Endodermal cell (in vitro differentiated cells): Measurements from ENCODE around the gene NDEL1. TPM values are rescaled to one million over a fixed set of nuclear protein-coding genes. Genes with fewer than 3 reads are reported as not detected.

ENCODE experiments used
- DNase-seq: peaks from one replicate; pipeline ENCODE4 v3.0.0-alpha.2; 2017
- H3K27ac ChIP-seq: 2 replicates; pipeline ENCODE4 v1.5.1; 2013; ENCODE audit warnings: mild to moderate bottlenecking, low read depth, low read length, moderate library complexity
- H3K27me3 ChIP-seq: 2 replicates; pipeline ENCODE4 v1.6.1; 2013; ENCODE audit warnings: mild to moderate bottlenecking, low read length, moderate library complexity; ENCODE audit not compliant: insufficient read depth, control insufficient read depth, poor library complexity, severe bottlenecking
- H3K36me3 ChIP-seq: 2 replicates; pipeline ENCODE4 v1.7.0; 2013; ENCODE audit warnings: mild to moderate bottlenecking, low read length, moderate library complexity; ENCODE audit not compliant: control insufficient read depth, insufficient read depth
- H3K4me1 ChIP-seq: one replicate; pipeline ENCODE4 v1.7.0; 2013; ENCODE audit warnings: low read length; ENCODE audit not compliant: control insufficient read depth, insufficient read depth
- H3K4me3 ChIP-seq: 2 replicates; pipeline ENCODE4 v1.5.1; 2013; ENCODE audit warnings: mild to moderate bottlenecking, low read length, moderate library complexity
- H3K9ac ChIP-seq: 2 replicates; pipeline ENCODE4 v1.6.1; 2013; ENCODE audit warnings: mild to moderate bottlenecking, low read length, moderate library complexity; ENCODE audit not compliant: poor library complexity, severe bottlenecking; ENCODE audit errors: extremely low read depth
- H3K9me3 ChIP-seq: 2 replicates; pipeline ENCODE4 v1.6.1; 2013; ENCODE audit warnings: mild to moderate bottlenecking, low read length, moderate library complexity; ENCODE audit not compliant: control insufficient read depth
- H3K27ac Mint-ChIP-seq: 2 replicates; pipeline ENCODE4 v1.8.0; 2020; ENCODE audit warnings: mixed read lengths
- H3K27me3 Mint-ChIP-seq: 2 replicates; pipeline ENCODE4 v1.8.0; 2021; ENCODE audit warnings: mild to moderate bottlenecking, mixed read lengths; ENCODE audit not compliant: insufficient read depth
- H3K36me3 Mint-ChIP-seq: 2 replicates; pipeline ENCODE4 v1.8.0; 2020; ENCODE audit warnings: low read depth, mixed read lengths
- H3K4me1 Mint-ChIP-seq: 2 replicates; pipeline ENCODE4 v1.8.0; 2020; ENCODE audit warnings: mixed read lengths
- H3K4me3 Mint-ChIP-seq: 2 replicates; pipeline ENCODE4 v1.8.0; 2020; ENCODE audit warnings: mild to moderate bottlenecking, moderate library complexity, mixed read lengths
- H3K9me3 Mint-ChIP-seq: 2 replicates; pipeline ENCODE4 v1.8.0; 2020; ENCODE audit warnings: mild to moderate bottlenecking, mixed read lengths
- WGBS, 2 experiments: methylation state at CpG; one replicate each; pipeline versions ENCODE4 v1.1.5 to v1.1.7; 2013; ENCODE audit warnings: missing lambda C conversion rate in 2 of 2, mixed read lengths in 1 of 2; ENCODE audit not compliant: insufficient coverage in 1 of 2, insufficient read length in 1 of 2; 5-methylcytosine and 5-hydroxymethylcytosine counted together
- total RNA-seq, 2 donors: library from RNA; stranded (reverse); fragmentation: NEBNext Ultra II Directional in 1 of 2; extraction: Animal tissue kit (Norgen Biotek cat#: 25700) in 1 of 2; gene quantifications; 2 replicates in 1 of 2; 3 replicates in 1 of 2; pipeline ENCODE4 v1.2.1, GENCODE V29; 2021
- TF ChIP-seq, protein P1 (sequence below): fragments of 200-600 bp; sonication (generic); conservative IDR thresholded peaks from 2 replicates; pipeline ENCODE4 v1.5.0; 2021; ENCODE audit warnings: antibody characterized with exemption, mild to moderate bottlenecking

Gene NDEL1
- total RNA-seq, 2 donors from 2014 or later: 60.4 to 61.2 TPM

DNA sequence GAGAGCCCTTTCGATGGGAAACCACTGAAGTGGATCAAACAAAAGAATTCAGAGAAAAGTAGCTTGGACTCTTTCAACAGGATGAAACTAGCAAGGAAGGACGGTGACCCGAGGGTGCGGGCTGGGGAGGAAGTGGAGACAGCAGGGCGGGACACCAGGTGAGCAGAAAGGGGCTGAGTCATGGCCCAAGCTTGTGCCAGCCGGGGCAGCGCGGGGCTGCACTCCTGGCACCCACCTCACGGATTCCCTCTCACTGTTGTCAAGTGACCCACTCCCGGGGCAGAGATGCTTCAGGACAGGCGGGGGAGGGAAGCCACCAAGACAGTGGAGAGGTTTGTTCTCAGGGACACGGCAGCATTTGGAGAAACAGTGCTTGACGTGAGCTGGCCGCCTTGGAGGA, 27.3 kb upstream of the NDEL1 start:
- Mint-ChIP-seq H3K36me3 (no peaks in the 10 kb centered on the region), H3K9me3 (no peaks in the 10 kb centered on the region), H3K4me1 (peaks cover 6% of the 10 kb centered on the region), H3K4me3 (no peak overlapping the region), H3K27me3 (peaks cover 5% of the 10 kb centered on the region), H3K27ac (peak overlapping the region; percentile 61)
- DNase-seq: peak; percentile 81
- Histone ChIP-seq H3K4me3 (no peak overlapping the region), H3K4me1 (no peaks in the 10 kb centered on the region), H3K27me3 (no peaks in the 10 kb centered on the region), H3K36me3 (no peaks in the 10 kb centered on the region), H3K9ac (no peak overlapping the region), H3K27ac (no peak overlapping the region), H3K9me3 (no peaks in the 10 kb centered on the region)
- TF ChIP-seq, protein P1, sequence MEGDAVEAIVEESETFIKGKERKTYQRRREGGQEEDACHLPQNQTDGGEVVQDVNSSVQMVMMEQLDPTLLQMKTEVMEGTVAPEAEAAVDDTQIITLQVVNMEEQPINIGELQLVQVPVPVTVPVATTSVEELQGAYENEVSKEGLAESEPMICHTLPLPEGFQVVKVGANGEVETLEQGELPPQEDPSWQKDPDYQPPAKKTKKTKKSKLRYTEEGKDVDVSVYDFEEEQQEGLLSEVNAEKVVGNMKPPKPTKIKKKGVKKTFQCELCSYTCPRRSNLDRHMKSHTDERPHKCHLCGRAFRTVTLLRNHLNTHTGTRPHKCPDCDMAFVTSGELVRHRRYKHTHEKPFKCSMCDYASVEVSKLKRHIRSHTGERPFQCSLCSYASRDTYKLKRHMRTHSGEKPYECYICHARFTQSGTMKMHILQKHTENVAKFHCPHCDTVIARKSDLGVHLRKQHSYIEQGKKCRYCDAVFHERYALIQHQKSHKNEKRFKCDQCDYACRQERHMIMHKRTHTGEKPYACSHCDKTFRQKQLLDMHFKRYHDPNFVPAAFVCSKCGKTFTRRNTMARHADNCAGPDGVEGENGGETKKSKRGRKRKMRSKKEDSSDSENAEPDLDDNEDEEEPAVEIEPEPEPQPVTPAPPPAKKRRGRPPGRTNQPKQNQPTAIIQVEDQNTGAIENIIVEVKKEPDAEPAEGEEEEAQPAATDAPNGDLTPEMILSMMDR: no peak
- 85 to 86% methylated on average over 14 of the region's 14 CpGs for WGBS, 2 experiments

DNA sequence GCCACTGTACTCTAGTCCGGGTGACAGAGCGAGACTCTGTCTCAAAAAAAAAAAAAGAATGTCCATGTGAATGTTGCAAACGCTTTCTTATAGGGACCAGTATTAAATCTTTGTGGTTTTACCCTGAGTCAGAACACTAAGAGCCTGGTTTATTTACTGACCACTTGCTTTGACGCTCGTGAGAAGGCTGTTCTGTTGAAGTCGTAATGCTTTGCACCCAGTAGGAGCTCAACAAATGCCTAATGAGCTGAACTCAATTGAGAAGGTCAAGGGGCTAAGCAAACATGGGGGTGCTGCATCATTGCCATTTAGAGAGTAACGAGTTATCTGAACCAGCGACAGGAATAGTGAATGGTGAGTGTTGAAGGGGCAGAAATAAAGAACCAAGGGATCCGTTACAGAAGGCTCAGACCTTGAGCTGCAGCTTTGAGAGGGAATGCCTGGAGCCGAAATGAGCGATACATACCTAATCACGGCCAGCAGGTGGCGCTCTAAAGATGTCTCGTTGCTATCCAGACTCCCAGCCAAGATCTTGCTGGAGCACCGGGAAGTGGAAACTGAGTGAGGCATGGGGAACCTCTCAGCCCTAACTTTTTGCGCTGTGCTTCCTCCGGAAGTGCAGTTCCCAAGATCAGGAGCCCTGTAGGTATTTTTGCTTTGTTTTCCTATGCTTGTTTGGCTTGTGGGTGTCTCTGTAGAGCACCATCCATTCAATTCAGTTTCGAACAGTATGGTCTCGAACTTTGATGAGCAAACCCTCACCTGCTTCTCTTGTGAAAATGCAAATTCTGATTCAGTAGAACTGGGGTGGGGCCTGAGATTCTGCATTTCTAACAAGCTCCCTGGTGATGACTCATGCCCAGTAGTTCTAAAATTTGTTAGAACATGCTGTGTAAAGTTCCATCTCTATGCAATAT, 25.5 kb upstream of the NDEL1 start:
- peak; percentile 99 for DNase-seq
- H3K27ac Mint-ChIP-seq: no peak overlapping the region
- peaks cover 5% of the 10 kb centered on the region for H3K27me3 Mint-ChIP-seq
- H3K9me3 ChIP-seq: no peaks in the 10 kb centered on the region
- H3K4me1 ChIP-seq: no peaks in the 10 kb centered on the region
- H3K36me3 Mint-ChIP-seq: no peaks in the 10 kb centered on the region
- H3K36me3 ChIP-seq: no peaks in the 10 kb centered on the region
- H3K27ac ChIP-seq: no peak overlapping the region
- peaks cover 6% of the 10 kb centered on the region for H3K4me1 Mint-ChIP-seq
- 36 to 40% methylated on average over 19 of the region's 19 CpGs for WGBS, 2 experiments
- H3K9me3 Mint-ChIP-seq: no peaks in the 10 kb centered on the region
- TF ChIP-seq, protein P1: peak; percentile 92
- H3K27me3 ChIP-seq: no peaks in the 10 kb centered on the region
- no peak overlapping the region for H3K4me3 ChIP-seq
- no peak overlapping the region for H3K4me3 Mint-ChIP-seq
- H3K9ac ChIP-seq: no peak overlapping the region

DNA sequence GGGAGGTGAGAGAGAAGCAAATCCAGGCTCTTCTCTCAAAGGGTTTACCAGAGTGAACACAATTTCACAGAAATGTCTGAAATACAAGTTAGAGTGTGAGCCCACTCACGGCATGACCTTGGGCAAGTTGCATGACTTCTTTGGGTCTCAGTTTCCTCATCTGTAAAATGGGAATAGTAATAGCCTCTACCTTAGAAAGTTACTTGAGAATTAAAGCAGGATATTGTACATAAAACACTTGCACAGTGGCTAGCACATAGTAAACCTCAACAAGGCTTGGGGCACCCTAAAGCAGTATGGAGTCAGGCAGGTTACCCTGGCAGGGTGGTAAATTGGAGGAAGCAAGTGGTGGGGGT, 24.8 kb upstream of the NDEL1 start:
- H3K36me3 Mint-ChIP-seq: no peaks in the 10 kb centered on the region
- no peaks in the 10 kb centered on the region for H3K9me3 ChIP-seq
- WGBS, 2 experiments: 67 to 82% methylated on average over 1 of the region's 1 CpG
- H3K27ac ChIP-seq: no peak overlapping the region
- no peaks in the 10 kb centered on the region for H3K4me1 ChIP-seq
- no peak overlapping the region for H3K9ac ChIP-seq
- no peaks in the 10 kb centered on the region for H3K9me3 Mint-ChIP-seq
- peaks cover 5% of the 10 kb centered on the region for H3K27me3 Mint-ChIP-seq
- no peak overlapping the region for H3K4me3 ChIP-seq
- H3K36me3 ChIP-seq: no peaks in the 10 kb centered on the region
- H3K4me1 Mint-ChIP-seq: peaks cover 6% of the 10 kb centered on the region
- H3K4me3 Mint-ChIP-seq: no peak overlapping the region
- no peak overlapping the region for H3K27ac Mint-ChIP-seq
- TF ChIP-seq, protein P1: no peak
- H3K27me3 ChIP-seq: peaks cover 4% of the 10 kb centered on the region
- DNase-seq: no peak
